Measurements from ENCODE around the gene LTC4S.
"Not testable (repeated sequence)": the region's sequence is repeated elsewhere in the genome, so short reads cannot be mapped to it uniquely, and the experiment has no call there.

LTC4S gene

GRCh38 chr5:179769796-179770195 lies 24.0 kb upstream of the LTC4S start:
- no peak for DNase-seq (ENCODE audit: low read depth)

- DNase-seq (ENCODE audit: low read depth), result no peak
These were observed 22.4 kb upstream of the LTC4S start for GRCh38 chr5:179771311-179771895.

- DNase-seq (ENCODE audit: low read depth), result no peak
These were observed 21.4 kb upstream of the LTC4S start for GRCh38 chr5:179772351-179772750.

- DNase-seq (ENCODE audit: low read depth), result no peak
These were observed 20.1 kb upstream of the LTC4S start for GRCh38 chr5:179773686-179774040.

- DNase-seq (ENCODE audit: low read depth), result no peak
These were observed 19.3 kb upstream of the LTC4S start for GRCh38 chr5:179774442-179774841.

- DNase-seq (ENCODE audit: low read depth), result no peak
These were observed 17.3 kb upstream of the LTC4S start for GRCh38 chr5:179776411-179776938.

GRCh38 chr5:179777456-179777855 lies 16.3 kb upstream of the LTC4S start:
- DNase-seq (ENCODE audit: low read depth), result no peak

GRCh38 chr5:179777909-179778308 lies 15.9 kb upstream of the LTC4S start:
- DNase-seq (ENCODE audit: low read depth), result no peak

- no peak for DNase-seq (ENCODE audit: low read depth)
These were observed 15.2 kb upstream of the LTC4S start for GRCh38 chr5:179778591-179778990.

GRCh38 chr5:179779826-179780225 lies 14.0 kb upstream of the LTC4S start:
- DNase-seq (ENCODE audit: low read depth), result no peak

- DNase-seq (ENCODE audit: low read depth), result no peak
These were observed 13.4 kb upstream of the LTC4S start for GRCh38 chr5:179780362-179780761.

- no peak for DNase-seq (ENCODE audit: low read depth)
These were observed 11.9 kb upstream of the LTC4S start for GRCh38 chr5:179781846-179782245.

GRCh38 chr5:179783128-179783527 lies 10.7 kb upstream of the LTC4S start:
- DNase-seq (ENCODE audit: low read depth), result no peak

GRCh38 chr5:179786861-179787260 lies 6.9 kb upstream of the LTC4S start:
- no peak for DNase-seq (ENCODE audit: low read depth)

GRCh38 chr5:179788193-179788854 lies 5.5 kb upstream of the LTC4S start:
- no peak for DNase-seq (ENCODE audit: low read depth)

- not testable (repeated sequence) for DNase-seq (ENCODE audit: low read depth)
These were observed 4.5 kb upstream of the LTC4S start for GRCh38 chr5:179789278-179789677.

GRCh38 chr5:179791881-179792611 lies 1.7 kb upstream of the LTC4S start:
- DNase-seq (ENCODE audit: low read depth), result no peak

GRCh38 chr5:179792612-179793467 lies 946 bp upstream of the LTC4S start:
- DNase-seq (ENCODE audit: low read depth), result no peak

- no peak for DNase-seq (ENCODE audit: low read depth)
These were observed 385 bp downstream of the LTC4S start for GRCh38 chr5:179794171-179794570.

GRCh38 chr5:179794575-179794974 lies 789 bp downstream of the LTC4S start:
- DNase-seq (ENCODE audit: low read depth), result no peak

- no peak for DNase-seq (ENCODE audit: low read depth)
These were observed 1.5 kb downstream of the LTC4S start for GRCh38 chr5:179795049-179795862.

All from activated T-cell treated with anti-CD3 and anti-CD28 coated beads for 48 hours (primary cell).